ENCODE results near the gene PYCR2.

DNA sequence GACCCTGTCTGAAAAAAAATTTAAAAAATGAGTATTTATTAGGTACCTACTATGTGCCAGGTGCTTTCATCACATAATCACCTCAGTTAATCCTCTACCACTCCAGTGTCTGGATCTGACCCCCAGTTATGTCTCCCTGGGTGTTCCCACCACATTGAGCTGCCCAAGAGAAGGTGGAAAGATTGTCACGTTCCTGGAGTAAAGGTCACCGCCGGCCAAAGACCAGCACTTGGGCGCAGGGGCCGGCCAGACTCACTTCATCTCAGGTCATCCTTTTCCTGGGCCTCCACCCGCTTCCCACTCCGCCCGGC lies 714 bp downstream of the PYCR2 start:
- TF ChIP-seq, protein P1, sequence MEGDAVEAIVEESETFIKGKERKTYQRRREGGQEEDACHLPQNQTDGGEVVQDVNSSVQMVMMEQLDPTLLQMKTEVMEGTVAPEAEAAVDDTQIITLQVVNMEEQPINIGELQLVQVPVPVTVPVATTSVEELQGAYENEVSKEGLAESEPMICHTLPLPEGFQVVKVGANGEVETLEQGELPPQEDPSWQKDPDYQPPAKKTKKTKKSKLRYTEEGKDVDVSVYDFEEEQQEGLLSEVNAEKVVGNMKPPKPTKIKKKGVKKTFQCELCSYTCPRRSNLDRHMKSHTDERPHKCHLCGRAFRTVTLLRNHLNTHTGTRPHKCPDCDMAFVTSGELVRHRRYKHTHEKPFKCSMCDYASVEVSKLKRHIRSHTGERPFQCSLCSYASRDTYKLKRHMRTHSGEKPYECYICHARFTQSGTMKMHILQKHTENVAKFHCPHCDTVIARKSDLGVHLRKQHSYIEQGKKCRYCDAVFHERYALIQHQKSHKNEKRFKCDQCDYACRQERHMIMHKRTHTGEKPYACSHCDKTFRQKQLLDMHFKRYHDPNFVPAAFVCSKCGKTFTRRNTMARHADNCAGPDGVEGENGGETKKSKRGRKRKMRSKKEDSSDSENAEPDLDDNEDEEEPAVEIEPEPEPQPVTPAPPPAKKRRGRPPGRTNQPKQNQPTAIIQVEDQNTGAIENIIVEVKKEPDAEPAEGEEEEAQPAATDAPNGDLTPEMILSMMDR (IDR thresholded peaks at IDR 0.05), result no peak
- no peak for TF ChIP-seq POLR2AphosphoS5 (IDR thresholded peaks at IDR 0.05)
- no peak for TF ChIP-seq POLR2A (IDR thresholded peaks at IDR 0.05)
